Fibroblast of lung (primary cell): ENCODE measurements around the gene CMA1.

Experiments
- EZH2 ChIP-seq: IDR thresholded peaks from 2 replicates; pipeline ENCODE4 v1.5.1; 2012; ENCODE audit warnings: low read length, control low read depth, mild to moderate bottlenecking; ENCODE audit errors: missing control alignments
- TF ChIP-seq, protein P1 (sequence below), 2 donors: IDR thresholded peaks in 1 of 2; conservative IDR thresholded peaks in 1 of 2; 1 replicate in 1 of 2; 2 replicates in 1 of 2; pipeline ENCODE4 v1.5.1; 2011 to 2012; ENCODE audit warnings: low read length in 2 of 2, control low read depth in 1 of 2, inconsistent platforms in 1 of 2, low read depth in 1 of 2, mild to moderate bottlenecking in 1 of 2

DNA sequence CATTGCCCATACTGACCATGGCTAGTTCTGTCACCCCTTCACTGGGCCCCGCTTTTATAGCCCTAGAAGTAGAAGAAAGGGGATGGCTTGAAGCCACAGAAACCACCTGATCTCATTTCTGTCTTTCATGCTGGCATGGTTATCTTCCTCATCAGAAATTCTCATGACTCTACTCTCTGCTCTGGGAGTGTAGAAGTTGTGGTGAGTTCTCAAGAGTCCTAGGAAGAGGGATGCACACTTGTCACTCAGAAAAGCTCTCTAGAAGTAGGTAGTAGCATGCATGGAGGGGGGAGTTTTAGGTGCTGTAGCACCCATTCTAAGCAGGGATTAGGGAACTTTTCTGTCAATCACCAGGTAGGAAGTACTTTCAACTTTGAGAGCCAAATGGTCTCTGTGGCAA lies 6.1 kb upstream of the CMA1 start:
- TF ChIP-seq EZH2, result no peak
- TF ChIP-seq, protein P1, sequence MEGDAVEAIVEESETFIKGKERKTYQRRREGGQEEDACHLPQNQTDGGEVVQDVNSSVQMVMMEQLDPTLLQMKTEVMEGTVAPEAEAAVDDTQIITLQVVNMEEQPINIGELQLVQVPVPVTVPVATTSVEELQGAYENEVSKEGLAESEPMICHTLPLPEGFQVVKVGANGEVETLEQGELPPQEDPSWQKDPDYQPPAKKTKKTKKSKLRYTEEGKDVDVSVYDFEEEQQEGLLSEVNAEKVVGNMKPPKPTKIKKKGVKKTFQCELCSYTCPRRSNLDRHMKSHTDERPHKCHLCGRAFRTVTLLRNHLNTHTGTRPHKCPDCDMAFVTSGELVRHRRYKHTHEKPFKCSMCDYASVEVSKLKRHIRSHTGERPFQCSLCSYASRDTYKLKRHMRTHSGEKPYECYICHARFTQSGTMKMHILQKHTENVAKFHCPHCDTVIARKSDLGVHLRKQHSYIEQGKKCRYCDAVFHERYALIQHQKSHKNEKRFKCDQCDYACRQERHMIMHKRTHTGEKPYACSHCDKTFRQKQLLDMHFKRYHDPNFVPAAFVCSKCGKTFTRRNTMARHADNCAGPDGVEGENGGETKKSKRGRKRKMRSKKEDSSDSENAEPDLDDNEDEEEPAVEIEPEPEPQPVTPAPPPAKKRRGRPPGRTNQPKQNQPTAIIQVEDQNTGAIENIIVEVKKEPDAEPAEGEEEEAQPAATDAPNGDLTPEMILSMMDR (conservative IDR thresholded peaks at IDR 0.05 in 1 of 2, IDR thresholded peaks at IDR 0.05 in 1 of 2; ENCODE audit: low read depth in 1 of 2, low read length in 2 of 2), result no peak
